ENCODE results near the gene MUC5AC. TPM values are rescaled to one million over a fixed set of nuclear protein-coding genes. Genes with fewer than 3 reads are reported as not detected.

The MUC5AC gene
- polyA plus RNA-seq, 1 donor (not counting 4 experiments of a cell fraction or from before 2014, with no cell fraction given) = not detected

DNA sequence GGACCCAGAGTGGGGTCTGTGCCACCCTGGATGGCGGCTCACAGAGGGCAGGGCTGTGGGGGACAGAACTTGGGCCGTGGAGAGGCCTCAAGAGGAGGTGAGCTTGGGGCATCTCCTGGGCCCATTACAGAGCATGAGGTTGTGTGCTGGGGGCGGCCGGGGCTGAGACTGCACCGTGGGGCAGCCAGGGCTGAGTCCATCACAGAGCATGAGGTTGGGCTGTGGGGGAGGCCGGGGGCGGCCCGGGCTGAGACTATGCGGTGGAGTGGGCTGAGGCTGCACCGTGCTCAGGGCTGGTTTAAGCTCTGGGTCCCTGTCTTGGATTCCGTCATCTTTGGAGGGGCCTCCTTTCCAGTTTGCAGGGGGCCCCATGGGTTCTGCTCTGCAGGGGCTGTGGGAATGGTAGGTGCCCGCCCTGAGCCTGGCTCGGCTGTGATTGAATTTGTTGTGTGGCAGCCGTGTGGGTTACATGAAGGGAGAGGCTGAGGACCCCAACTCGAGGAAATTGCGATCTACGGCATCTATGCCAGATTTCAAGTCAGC lies 38.1 kb upstream of the MUC5AC start:
- Histone ChIP-seq H3K9ac (ENCODE audit: control insufficient read depth, extremely low read depth, insufficient read depth, low read length) (no peak overlapping the region), H3K79me2 (ENCODE audit: control insufficient read depth, insufficient read depth, low read length) (no peaks in the 10 kb centered on the region), H3K4me3 (ENCODE audit: control insufficient read depth in 2 of 3, extremely low read depth in 1 of 3, insufficient read depth in 2 of 3, low read depth in 1 of 3, low read length in 3 of 3) (no peak overlapping the region), H3K9me1 (ENCODE audit: control insufficient read depth, extremely low read depth, insufficient read depth, low read length) (no peaks in the 10 kb centered on the region), H3K27me3 (ENCODE audit: control insufficient read depth, extremely low read depth, insufficient read depth, low read length) (no peaks in the 10 kb centered on the region), H3K27ac (ENCODE audit: control insufficient read depth, insufficient read depth, low read length) (no peak overlapping the region), H3K36me3 (ENCODE audit: control insufficient read depth in 2 of 2, extremely low read depth in 1 of 2, insufficient read depth in 2 of 2, low read length in 2 of 2) (no peaks in the 10 kb centered on the region), H4K20me1 (ENCODE audit: control insufficient read depth, extremely low read depth, insufficient read depth, low read length) (no peaks in the 10 kb centered on the region), H3K4me1 (ENCODE audit: control insufficient read depth, extremely low read depth, insufficient read depth, low read length) (no peaks in the 10 kb centered on the region), H2AFZ (ENCODE audit: control insufficient read depth, low read length) (no peak overlapping the region), H3K4me2 (ENCODE audit: control insufficient read depth, extremely low read depth, insufficient read depth, low read depth, low read length) (no peak overlapping the region), H3K9me3 (ENCODE audit: control insufficient read depth, low read depth, low read length) (no peaks in the 10 kb centered on the region)
- no peak for TF ChIP-seq EZH2 (IDR thresholded peaks at IDR 0.05; ENCODE audit: low read length)
- TF ChIP-seq, protein P1, sequence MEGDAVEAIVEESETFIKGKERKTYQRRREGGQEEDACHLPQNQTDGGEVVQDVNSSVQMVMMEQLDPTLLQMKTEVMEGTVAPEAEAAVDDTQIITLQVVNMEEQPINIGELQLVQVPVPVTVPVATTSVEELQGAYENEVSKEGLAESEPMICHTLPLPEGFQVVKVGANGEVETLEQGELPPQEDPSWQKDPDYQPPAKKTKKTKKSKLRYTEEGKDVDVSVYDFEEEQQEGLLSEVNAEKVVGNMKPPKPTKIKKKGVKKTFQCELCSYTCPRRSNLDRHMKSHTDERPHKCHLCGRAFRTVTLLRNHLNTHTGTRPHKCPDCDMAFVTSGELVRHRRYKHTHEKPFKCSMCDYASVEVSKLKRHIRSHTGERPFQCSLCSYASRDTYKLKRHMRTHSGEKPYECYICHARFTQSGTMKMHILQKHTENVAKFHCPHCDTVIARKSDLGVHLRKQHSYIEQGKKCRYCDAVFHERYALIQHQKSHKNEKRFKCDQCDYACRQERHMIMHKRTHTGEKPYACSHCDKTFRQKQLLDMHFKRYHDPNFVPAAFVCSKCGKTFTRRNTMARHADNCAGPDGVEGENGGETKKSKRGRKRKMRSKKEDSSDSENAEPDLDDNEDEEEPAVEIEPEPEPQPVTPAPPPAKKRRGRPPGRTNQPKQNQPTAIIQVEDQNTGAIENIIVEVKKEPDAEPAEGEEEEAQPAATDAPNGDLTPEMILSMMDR (optimal IDR thresholded peaks at IDR 0.05 in 1 of 3, IDR thresholded peaks at IDR 0.05 in 1 of 3, conservative IDR thresholded peaks at IDR 0.05 in 1 of 3; ENCODE audit: extremely low read depth in 1 of 3, insufficient read depth in 2 of 3, low read length in 3 of 3) = no peak
- DNase-seq (ENCODE audit: low read depth, low spot score) (no peak), FAIRE-seq (no peak)
- dilution Hi-C loops (cut with MboI; ENCODE audit: extremely low pct_ligation_motif_present, low sequenced_read_pairs) = no loop called here

DNA sequence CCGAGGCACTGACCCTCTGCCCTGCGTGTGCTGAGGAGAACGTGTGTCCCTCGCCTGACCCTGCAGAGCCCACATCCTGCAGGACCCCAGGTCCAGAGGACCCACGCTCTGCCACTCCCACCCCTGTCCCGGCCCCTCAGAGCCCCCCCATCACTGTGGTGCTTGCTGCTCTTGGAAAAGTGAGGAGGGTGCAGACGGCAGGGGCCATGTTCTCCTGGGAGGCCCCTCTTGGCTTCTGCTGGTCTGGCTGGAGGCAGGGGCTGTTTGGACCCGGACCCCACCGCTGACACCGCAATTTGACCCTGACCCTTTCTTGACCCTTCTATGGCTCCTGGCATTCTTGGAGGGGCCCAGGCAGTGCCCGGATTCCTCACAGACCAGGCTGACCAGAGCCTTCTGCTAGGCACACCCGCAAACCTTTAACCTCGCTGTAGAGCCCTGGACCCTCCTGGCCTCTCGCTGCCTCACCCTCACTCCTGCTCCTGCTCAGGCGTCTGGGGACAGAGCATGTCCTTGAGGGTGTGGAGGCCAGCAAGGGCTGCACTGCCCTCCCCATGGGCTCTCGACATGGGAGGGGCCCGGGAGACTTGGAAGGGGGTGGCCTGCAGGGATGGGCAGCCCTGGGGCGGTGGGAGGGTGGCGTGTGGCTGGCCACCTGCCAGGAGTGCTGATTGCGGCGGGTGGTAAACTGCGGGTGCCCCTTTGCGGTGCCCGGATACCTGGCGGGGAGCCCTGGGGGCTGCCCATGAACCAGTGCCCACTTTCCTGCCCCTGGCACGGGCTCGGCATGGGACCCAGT lies 37.0 kb upstream of the MUC5AC start:
- Histone ChIP-seq H3K9me1 (ENCODE audit: control insufficient read depth, extremely low read depth, insufficient read depth, low read length) (no peaks in the 10 kb centered on the region), H3K36me3 (ENCODE audit: control insufficient read depth in 2 of 2, extremely low read depth in 1 of 2, insufficient read depth in 2 of 2, low read length in 2 of 2) (no peaks in the 10 kb centered on the region), H3K4me1 (ENCODE audit: control insufficient read depth, extremely low read depth, insufficient read depth, low read length) (no peaks in the 10 kb centered on the region), H2AFZ (ENCODE audit: control insufficient read depth, low read length) (no peak overlapping the region), H4K20me1 (ENCODE audit: control insufficient read depth, extremely low read depth, insufficient read depth, low read length) (no peaks in the 10 kb centered on the region), H3K27ac (ENCODE audit: control insufficient read depth, insufficient read depth, low read length) (no peak overlapping the region), H3K9ac (ENCODE audit: control insufficient read depth, extremely low read depth, insufficient read depth, low read length) (no peak overlapping the region), H3K79me2 (ENCODE audit: control insufficient read depth, insufficient read depth, low read length) (no peaks in the 10 kb centered on the region), H3K9me3 (ENCODE audit: control insufficient read depth, low read depth, low read length) (no peaks in the 10 kb centered on the region), H3K27me3 (ENCODE audit: control insufficient read depth, extremely low read depth, insufficient read depth, low read length) (no peaks in the 10 kb centered on the region), H3K4me2 (ENCODE audit: control insufficient read depth, extremely low read depth, insufficient read depth, low read depth, low read length) (no peak overlapping the region), H3K4me3 (ENCODE audit: control insufficient read depth in 2 of 3, extremely low read depth in 1 of 3, insufficient read depth in 2 of 3, low read depth in 1 of 3, low read length in 3 of 3) (no peak overlapping the region)
- TF ChIP-seq, protein P1 (optimal IDR thresholded peaks at IDR 0.05 in 1 of 3, IDR thresholded peaks at IDR 0.05 in 1 of 3, conservative IDR thresholded peaks at IDR 0.05 in 1 of 3; ENCODE audit: extremely low read depth in 1 of 3, insufficient read depth in 2 of 3, low read length in 3 of 3) = no peak
- DNase-seq (ENCODE audit: low read depth, low spot score) = no peak
- dilution Hi-C loops (cut with MboI; ENCODE audit: extremely low pct_ligation_motif_present, low sequenced_read_pairs) = no loop called here
- no peak for FAIRE-seq
